Colonic mucosa (tissue), 4 donors: ENCODE measurements around the gene ARHGAP26. TPM values are rescaled to one million over a fixed set of nuclear protein-coding genes. Genes with fewer than 3 reads are reported as not detected.

ENCODE experiments used
- DNase-seq: peaks from one replicate; pipeline ENCODE4 v3.0.0-alpha.2; 2020
- H3K27ac ChIP-seq: fragments of 200-600 bp; one replicate; pipeline ENCODE4 v1.8.0; 2021
- H3K27me3 ChIP-seq: fragments of 200-600 bp; one replicate; pipeline ENCODE4 v1.8.0; 2021
- H3K36me3 ChIP-seq: fragments of 200-600 bp; one replicate; pipeline ENCODE4 v1.8.0; 2021
- H3K4me1 ChIP-seq: fragments of 200-600 bp; one replicate; pipeline ENCODE4 v1.8.0; 2021; ENCODE audit warnings: mild to moderate bottlenecking
- H3K4me3 ChIP-seq: fragments of 200-600 bp; one replicate; pipeline ENCODE4 v1.8.0; 2021
- H3K9ac ChIP-seq, 2 donors: one replicate each; pipeline ENCODE4 v1.7.0; 2013; ENCODE audit warnings: control low read depth in 2 of 2, low read depth in 2 of 2, low read length in 2 of 2
- H3K9me3 ChIP-seq: fragments of 200-600 bp; one replicate; pipeline ENCODE4 v1.8.0; 2021
- intact Hi-C: fragments of 100-400 bp; cut with DNase I; formaldehyde crosslinking; loops from one replicate; pipeline ENCODE4 v1.14.1; 2022
- total RNA-seq, 2 donors: library from RNA; stranded (reverse); fragmentation: NEBNext Ultra II Directional in 1 of 2; extraction: Animal tissue kit (Norgen Biotek cat#: 25700) in 1 of 2; gene quantifications; one replicate each; pipeline ENCODE4 v1.2.1, GENCODE V29; 2021
- TF ChIP-seq, protein P1 (sequence below): fragments of 200-600 bp; IDR thresholded peaks from one replicate; pipeline ENCODE4 v1.8.0; 2022; ENCODE audit warnings: antibody characterized with exemption, mild to moderate bottlenecking
- donor health status: healthy.
- donor health status: DM: no; HTN: no; CAD: no.
- donor health status: DM: no; HTN: no; CAD: no.

The ARHGAP26 gene
- total RNA-seq, 2 donors from 2014 or later, result 59.1 to 74.0 TPM

DNA sequence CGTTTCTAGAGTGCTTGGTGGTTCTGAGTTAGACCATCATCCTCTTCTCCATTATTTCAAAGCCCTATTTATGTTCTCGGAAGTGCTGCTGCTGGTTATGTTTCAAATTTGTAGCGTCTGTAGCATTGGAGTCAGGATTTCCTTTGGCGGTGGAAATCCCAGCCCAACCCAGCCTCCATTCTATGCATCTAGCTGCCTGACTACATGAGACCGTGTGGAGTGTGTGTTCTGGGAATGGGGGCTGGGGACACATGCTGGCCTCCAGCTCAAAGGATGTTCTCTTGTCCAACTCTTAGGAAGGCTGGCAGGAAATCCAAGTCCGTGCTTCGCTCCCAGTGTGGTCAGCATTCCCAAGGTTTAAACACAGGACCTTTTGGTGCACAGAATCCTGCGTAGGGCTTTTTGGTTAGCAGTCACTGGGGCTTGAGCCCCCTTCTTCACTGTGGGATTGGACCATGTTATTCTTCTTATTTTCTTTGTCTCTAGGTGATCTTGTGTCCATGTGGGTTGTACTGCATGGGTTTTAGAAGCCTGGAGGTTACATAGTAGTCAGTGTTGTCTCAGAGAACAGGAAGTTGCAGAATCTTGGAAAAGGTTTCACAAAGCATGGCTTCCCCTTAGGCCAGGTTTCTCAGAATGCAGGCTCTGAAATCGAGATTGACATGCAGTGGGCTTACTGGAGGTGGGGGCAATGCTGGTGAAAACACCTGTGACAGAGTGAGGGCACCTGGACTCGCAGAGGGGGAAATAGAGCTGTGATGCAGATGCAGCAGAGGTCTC lies 132.2 kb downstream of the ARHGAP26 start:
- Histone ChIP-seq H3K27ac (no peak overlapping the region), H3K9ac (no peak overlapping the region), H3K36me3 (no peaks in the 10 kb centered on the region), H3K9me3 (no peaks in the 10 kb centered on the region), H3K4me3 (no peak overlapping the region), H3K27me3 (no peaks in the 10 kb centered on the region), H3K4me1 (no peaks in the 10 kb centered on the region)
- TF ChIP-seq, protein P1, sequence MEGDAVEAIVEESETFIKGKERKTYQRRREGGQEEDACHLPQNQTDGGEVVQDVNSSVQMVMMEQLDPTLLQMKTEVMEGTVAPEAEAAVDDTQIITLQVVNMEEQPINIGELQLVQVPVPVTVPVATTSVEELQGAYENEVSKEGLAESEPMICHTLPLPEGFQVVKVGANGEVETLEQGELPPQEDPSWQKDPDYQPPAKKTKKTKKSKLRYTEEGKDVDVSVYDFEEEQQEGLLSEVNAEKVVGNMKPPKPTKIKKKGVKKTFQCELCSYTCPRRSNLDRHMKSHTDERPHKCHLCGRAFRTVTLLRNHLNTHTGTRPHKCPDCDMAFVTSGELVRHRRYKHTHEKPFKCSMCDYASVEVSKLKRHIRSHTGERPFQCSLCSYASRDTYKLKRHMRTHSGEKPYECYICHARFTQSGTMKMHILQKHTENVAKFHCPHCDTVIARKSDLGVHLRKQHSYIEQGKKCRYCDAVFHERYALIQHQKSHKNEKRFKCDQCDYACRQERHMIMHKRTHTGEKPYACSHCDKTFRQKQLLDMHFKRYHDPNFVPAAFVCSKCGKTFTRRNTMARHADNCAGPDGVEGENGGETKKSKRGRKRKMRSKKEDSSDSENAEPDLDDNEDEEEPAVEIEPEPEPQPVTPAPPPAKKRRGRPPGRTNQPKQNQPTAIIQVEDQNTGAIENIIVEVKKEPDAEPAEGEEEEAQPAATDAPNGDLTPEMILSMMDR, result no peak
- DNase-seq, result no peak
- intact Hi-C loops, result no loop called here

DNA sequence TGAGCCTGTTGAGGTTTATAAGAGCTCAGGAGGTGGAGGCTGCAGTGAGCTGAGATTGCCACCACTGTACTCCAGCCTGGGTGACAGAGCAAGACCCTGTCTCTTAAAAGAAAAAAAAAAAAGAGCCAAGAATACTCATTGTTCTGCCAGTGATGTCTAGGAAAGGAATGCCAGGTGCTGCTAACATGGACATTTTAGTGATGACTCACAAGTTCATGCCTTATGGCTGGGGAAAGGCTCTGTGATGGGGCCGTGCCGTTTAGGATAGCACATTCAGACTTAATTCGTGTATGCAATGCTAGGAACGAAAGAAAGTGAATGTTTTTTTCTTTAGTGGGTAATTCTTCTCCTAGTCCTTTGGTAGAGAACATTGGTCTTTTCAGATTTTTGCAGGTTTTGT lies 134.2 kb downstream of the ARHGAP26 start:
- Histone ChIP-seq H3K4me3 (no peak overlapping the region), H3K36me3 (no peaks in the 10 kb centered on the region), H3K27ac (no peak overlapping the region), H3K27me3 (no peaks in the 10 kb centered on the region), H3K4me1 (no peaks in the 10 kb centered on the region), H3K9me3 (no peaks in the 10 kb centered on the region), H3K9ac (no peak overlapping the region)
- TF ChIP-seq, protein P1, result no peak
- no peak for DNase-seq
- intact Hi-C loops, result no loop called here

DNA sequence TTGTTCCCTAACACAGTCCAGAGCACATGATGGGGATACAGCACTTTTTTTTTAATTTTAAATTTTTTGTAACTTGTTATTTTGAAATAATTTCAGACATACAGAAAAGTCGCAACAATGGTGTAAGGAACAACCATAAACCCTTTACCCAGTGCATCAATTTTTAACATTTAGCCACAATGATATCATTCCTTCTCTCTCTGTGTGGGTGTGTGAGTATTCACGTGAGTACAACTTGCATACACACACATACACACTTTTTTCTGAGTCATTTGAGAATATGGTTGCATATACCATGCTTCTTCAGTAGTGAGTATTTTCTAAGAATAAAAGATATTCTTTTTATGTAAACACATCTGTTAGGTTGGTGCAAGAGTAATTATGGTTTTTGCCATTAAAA lies 135.2 kb downstream of the ARHGAP26 start:
- Histone ChIP-seq H3K9ac (no peak overlapping the region), H3K9me3 (no peaks in the 10 kb centered on the region), H3K27ac (no peak overlapping the region), H3K36me3 (no peaks in the 10 kb centered on the region), H3K27me3 (no peaks in the 10 kb centered on the region), H3K4me1 (no peaks in the 10 kb centered on the region), H3K4me3 (no peak overlapping the region)
- TF ChIP-seq, protein P1, result no peak
- intact Hi-C loops, result no loop called here
- DNase-seq, result no peak

DNA sequence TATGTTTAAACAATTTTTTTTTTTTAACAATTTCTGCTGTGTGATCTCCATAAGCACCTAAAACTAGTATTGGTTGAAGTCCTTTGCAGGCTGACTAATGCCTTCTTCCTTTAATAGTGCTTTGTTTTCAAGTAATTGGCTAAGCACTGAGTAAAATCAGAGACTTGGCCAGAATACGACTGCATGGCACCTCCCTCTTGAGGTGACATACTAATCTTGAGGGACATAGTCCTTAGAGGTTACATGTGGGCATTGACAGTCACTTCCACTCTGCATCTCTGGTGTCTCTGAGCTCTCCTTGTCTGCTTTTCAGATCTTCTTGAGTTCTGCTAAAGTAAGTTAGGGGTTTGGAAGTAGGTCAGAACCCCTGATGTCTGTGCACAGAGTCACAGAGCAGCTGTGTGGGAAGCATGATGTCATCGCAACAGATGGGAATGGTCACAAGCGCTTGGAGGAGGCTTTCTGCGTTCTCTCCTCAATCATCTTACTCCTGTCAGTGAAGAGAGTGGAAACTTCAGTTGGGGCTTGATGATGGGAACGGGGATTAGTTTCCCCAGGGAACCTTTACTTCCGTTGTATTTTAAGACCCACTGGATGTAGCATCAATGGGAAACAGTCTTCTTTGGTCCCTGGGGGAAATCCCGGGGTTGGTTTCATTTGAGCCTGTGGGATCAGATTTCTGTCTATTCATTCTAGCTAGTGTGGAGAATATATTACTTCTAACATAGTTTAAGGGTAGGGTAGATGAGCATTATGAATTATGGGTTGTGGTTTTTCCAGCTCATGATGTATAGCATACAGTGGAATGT lies 136.9 kb downstream of the ARHGAP26 start:
- no peaks in the 10 kb centered on the region for H3K36me3 ChIP-seq
- intact Hi-C loops, result no loop called here
- H3K9me3 ChIP-seq, result no peaks in the 10 kb centered on the region
- TF ChIP-seq, protein P1, result no peak
- no peak overlapping the region for H3K4me3 ChIP-seq
- H3K9ac ChIP-seq, result no peak overlapping the region
- H3K27me3 ChIP-seq, result no peaks in the 10 kb centered on the region
- H3K27ac ChIP-seq, result no peak overlapping the region
- H3K4me1 ChIP-seq, result no peaks in the 10 kb centered on the region
- DNase-seq, result no peak

DNA sequence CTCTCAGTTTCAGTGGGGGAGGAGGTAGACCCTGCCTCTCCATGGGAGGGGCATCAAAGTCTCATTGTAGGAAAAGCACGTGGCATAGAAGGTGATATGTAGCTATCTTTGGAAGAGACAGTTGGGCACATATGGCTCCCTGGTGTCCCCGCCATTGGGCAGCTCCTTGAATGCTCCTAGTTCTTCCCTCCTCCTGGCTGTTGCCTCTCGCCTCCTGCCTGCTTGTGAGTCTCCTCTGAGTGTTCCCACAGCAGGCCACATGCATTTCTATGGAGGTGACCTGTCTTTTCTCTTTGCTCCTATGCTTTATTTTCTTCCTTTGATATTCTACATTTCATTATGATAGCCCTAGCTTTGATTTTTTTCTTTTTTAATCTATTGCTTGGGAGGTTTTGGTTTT lies 138.5 kb downstream of the ARHGAP26 start:
- no peaks in the 10 kb centered on the region for H3K4me1 ChIP-seq
- H3K4me3 ChIP-seq, result no peak overlapping the region
- H3K27ac ChIP-seq, result no peak overlapping the region
- no peaks in the 10 kb centered on the region for H3K36me3 ChIP-seq
- intact Hi-C loops, result no loop called here
- H3K9me3 ChIP-seq, result no peaks in the 10 kb centered on the region
- no peak for DNase-seq
- no peaks in the 10 kb centered on the region for H3K27me3 ChIP-seq
- H3K9ac ChIP-seq, result no peak overlapping the region
- TF ChIP-seq, protein P1, result no peak
